Esophagus squamous epithelium (tissue), 5 donors: Measurements from ENCODE around the gene OR1L6. TPM values are rescaled to one million over a fixed set of nuclear protein-coding genes. Genes with fewer than 3 reads are reported as not detected.

Source experiments
- DNase-seq: peaks from one replicate; lab custom pipeline; 2025; lab: John Stamatoyannopoulos, UW
- H3K27ac ChIP-seq, 4 donors: fragments of 200-600 bp; sonication (generic); one replicate each; pipeline ENCODE4 v1.5.1; 2016 to 2019; ENCODE audit warnings: mild to moderate bottlenecking in 1 of 4
- H3K27me3 ChIP-seq, 4 donors: fragments of 200-600 bp; sonication (generic); 1 replicate in 3 of 4; 2 replicates in 1 of 4; pipeline versions ENCODE4 v1.5.1 to v1.6.0; 2017 to 2021; ENCODE audit warnings: antibody characterized with exemption in 1 of 4
- H3K36me3 ChIP-seq, 3 donors: fragments of 200-600 bp; sonication (generic); one replicate each; pipeline ENCODE4 v1.5.1; 2016 to 2019
- H3K4me1 ChIP-seq, 3 donors: fragments of 200-600 bp; sonication (generic); one replicate each; pipeline ENCODE4 v1.5.1; 2017 to 2019
- H3K4me3 ChIP-seq, 4 donors: fragments of 200-600 bp; sonication (generic); 1 replicate in 3 of 4; 2 replicates in 1 of 4; pipeline ENCODE4 v1.5.1; 2016 to 2019; ENCODE audit warnings: mild to moderate bottlenecking in 2 of 4, moderate library complexity in 1 of 4
- H3K9me3 ChIP-seq, 3 donors: fragments of 200-600 bp; sonication (generic); one replicate each; pipeline ENCODE4 v1.5.1; 2016 to 2019
- POLR2A ChIP-seq, 4 donors: fragments of 450-650 bp; IDR thresholded peaks; one replicate each; pipeline ENCODE4 v1.6.1; 2017; ENCODE audit warnings: antibody characterized with exemption in 4 of 4, mild to moderate bottlenecking in 4 of 4, moderate library complexity in 3 of 4
- WGBS, 2 donors: methylation state at CpG; one replicate each; pipeline ENCODE4 v1.1.5; 2018; 5-methylcytosine and 5-hydroxymethylcytosine counted together
- intact Hi-C: fragments of 100-400 bp; cut with DNase I; formaldehyde crosslinking; loops from one replicate; pipeline ENCODE4 v1.15.0; 2022
- total RNA-seq, 4 donors: library from RNA; depleted of rRNA; stranded (reverse); fragments of >200 nt; gene quantifications; one replicate each; pipeline ENCODE4 v1.1.0, GENCODE V29; 2016
- TF ChIP-seq, protein P1 (sequence below), 6 experiments: fragments of 450-650 bp in 4 of 6; fragments of 200-600 bp in 2 of 6; sonication (generic) in 2 of 6; IDR thresholded peaks; one replicate each; pipeline ENCODE4 v1.5.1; 2016 to 2019; ENCODE audit warnings: antibody characterized with exemption in 6 of 6, mild to moderate bottlenecking in 4 of 6, moderate library complexity in 4 of 6
- donor health status: DM: yes; HTN: yes; CAD: no.

OR1L6 gene
- total RNA-seq, 4 donors from 2014 or later = not detected

- H3K4me3 ChIP-seq = no peak overlapping the region
- no peak for DNase-seq
- H3K27ac ChIP-seq = no peak overlapping the region
- H3K9me3 ChIP-seq = peaks cover 0 to 7% (median 0%) of the 10 kb centered on the region in 3 donors
- WGBS, 2 donors = 30 to 33% methylated on average over 2 of the region's 2 CpGs
- H3K27me3 ChIP-seq = no peaks in the 10 kb centered on the region
- TF ChIP-seq, protein P1, sequence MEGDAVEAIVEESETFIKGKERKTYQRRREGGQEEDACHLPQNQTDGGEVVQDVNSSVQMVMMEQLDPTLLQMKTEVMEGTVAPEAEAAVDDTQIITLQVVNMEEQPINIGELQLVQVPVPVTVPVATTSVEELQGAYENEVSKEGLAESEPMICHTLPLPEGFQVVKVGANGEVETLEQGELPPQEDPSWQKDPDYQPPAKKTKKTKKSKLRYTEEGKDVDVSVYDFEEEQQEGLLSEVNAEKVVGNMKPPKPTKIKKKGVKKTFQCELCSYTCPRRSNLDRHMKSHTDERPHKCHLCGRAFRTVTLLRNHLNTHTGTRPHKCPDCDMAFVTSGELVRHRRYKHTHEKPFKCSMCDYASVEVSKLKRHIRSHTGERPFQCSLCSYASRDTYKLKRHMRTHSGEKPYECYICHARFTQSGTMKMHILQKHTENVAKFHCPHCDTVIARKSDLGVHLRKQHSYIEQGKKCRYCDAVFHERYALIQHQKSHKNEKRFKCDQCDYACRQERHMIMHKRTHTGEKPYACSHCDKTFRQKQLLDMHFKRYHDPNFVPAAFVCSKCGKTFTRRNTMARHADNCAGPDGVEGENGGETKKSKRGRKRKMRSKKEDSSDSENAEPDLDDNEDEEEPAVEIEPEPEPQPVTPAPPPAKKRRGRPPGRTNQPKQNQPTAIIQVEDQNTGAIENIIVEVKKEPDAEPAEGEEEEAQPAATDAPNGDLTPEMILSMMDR (IDR thresholded peaks at IDR 0.05) = no peak
- no peak for TF ChIP-seq POLR2A (IDR thresholded peaks at IDR 0.05)
- no peaks in the 10 kb centered on the region for H3K4me1 ChIP-seq
- intact Hi-C loops = no loop called here
- H3K36me3 ChIP-seq = no peaks in the 10 kb centered on the region
Observed at GRCh38 chr9:122754825-122755224, 12.7 kb downstream of the OR1L6 start.

DNA sequence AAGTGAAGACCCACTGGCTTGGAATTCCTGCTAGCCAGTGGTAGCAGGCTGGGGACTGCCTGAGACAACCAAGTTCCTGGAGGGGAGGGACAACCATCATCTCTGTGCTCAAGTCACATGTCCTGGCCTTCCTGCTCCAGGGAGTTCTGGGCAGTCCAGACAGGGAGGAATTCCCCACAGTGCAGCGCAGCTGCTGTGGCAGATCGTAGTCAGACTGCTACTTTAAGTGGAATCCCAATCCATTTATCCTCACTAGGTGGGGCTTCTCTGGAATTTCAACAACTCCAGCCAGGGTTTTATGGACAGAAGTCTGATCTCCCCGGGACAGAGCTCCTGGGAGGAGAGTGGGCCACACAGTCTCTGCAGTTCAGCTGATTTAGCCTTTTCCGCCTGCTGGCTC, 25.7 kb downstream of the OR1L6 start:
- Histone ChIP-seq H3K4me3 (no peak overlapping the region), H3K27ac (no peak overlapping the region), H3K4me1 (no peaks in the 10 kb centered on the region), H3K36me3 (no peaks in the 10 kb centered on the region), H3K27me3 (no peaks in the 10 kb centered on the region), H3K9me3 (peaks cover 0 to 21% (median 3%) of the 10 kb centered on the region in 3 donors)
- 80% methylated on average over 1 of the region's 4 CpGs; no CpG with 5 or more reads in 1 of the 2 donors for WGBS, 2 donors
- intact Hi-C loops = no loop called here
- DNase-seq = no peak
- TF ChIP-seq, protein P1 (IDR thresholded peaks at IDR 0.05) = no peak
- TF ChIP-seq POLR2A (IDR thresholded peaks at IDR 0.05) = no peak

- no peaks in the 10 kb centered on the region for H3K36me3 ChIP-seq
- intact Hi-C loops = no loop called here
- no peaks in the 10 kb centered on the region for H3K4me1 ChIP-seq
- H3K9me3 ChIP-seq = no peaks in the 10 kb centered on the region
- H3K27me3 ChIP-seq = no peaks in the 10 kb centered on the region
- DNase-seq = no peak
- WGBS, 2 donors = 72 to 76% methylated on average over 8 of the region's 8 CpGs
- no peak overlapping the region for H3K4me3 ChIP-seq
- H3K27ac ChIP-seq = no peak overlapping the region
- no peak for TF ChIP-seq POLR2A (IDR thresholded peaks at IDR 0.05)
- TF ChIP-seq, protein P1 (IDR thresholded peaks at IDR 0.05) = no peak
Observed at GRCh38 chr9:122777052-122777451, 34.9 kb downstream of the OR1L6 start.

DNA sequence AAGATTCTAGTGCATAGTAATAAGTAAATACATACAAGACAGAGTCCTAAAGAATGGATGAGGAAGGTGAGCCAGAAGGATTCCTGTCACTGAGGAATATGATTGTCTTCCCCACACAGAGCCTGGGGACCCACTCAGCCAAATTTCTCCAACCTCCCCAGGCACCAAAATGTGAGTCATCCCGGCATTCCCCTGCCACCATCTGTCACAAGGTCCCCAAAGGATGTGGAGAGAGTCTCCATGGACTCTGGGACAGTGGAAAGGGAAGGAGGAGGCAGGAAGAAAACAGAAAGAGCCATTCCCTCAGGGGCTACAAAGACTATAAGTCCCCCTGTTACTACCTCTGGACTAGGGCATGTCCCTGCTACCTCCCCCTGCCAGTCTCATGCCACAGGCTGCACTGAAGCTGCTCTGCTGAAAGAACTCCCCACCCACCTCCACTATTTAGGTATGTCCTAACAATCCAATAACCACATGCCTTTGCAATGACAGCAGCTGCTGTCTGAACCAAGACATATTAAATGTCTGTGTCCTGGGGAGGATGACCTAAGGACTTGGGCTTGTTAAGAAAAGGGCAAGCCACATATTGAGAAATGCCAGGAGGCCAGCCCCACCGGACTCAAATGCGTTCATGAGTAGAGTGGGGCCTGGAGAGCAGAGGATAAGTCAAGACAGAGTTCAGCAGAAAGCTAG, 36.0 kb downstream of the OR1L6 start:
- no peak overlapping the region for H3K27ac ChIP-seq
- H3K27me3 ChIP-seq = no peaks in the 10 kb centered on the region
- no peaks in the 10 kb centered on the region for H3K4me1 ChIP-seq
- no peaks in the 10 kb centered on the region for H3K36me3 ChIP-seq
- TF ChIP-seq POLR2A (IDR thresholded peaks at IDR 0.05) = no peak
- TF ChIP-seq, protein P1 (IDR thresholded peaks at IDR 0.05) = no peak
- intact Hi-C loops = no loop called here
- no peak for DNase-seq
- 38 to 78% methylated on average over 1 to 3 of the region's 3 CpGs for WGBS, 2 donors
- H3K9me3 ChIP-seq = no peaks in the 10 kb centered on the region
- no peak overlapping the region for H3K4me3 ChIP-seq

DNA sequence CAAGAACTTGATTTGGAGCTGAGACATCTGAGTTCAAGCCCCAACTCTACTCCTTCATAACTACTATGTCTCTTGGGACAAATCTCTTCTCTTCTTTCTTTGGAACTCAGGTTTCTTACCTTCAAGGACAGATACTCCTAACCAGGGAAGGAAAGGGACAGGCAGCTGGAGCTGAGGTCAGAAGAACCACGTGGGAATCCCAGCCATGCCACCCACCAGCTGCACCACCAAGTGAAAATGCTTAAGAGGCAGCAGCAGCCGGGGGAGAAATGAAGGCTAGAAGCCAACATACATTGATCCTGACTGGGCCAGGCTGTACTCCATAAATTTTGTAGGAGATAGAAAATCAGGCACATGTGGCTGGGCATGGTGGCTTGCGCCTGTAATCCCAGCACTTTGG, 37.1 kb downstream of the OR1L6 start:
- Histone ChIP-seq H3K4me1 (no peaks in the 10 kb centered on the region), H3K9me3 (no peaks in the 10 kb centered on the region), H3K27me3 (no peaks in the 10 kb centered on the region), H3K27ac (no peak overlapping the region), H3K4me3 (no peak overlapping the region), H3K36me3 (no peaks in the 10 kb centered on the region)
- intact Hi-C loops = no loop called here
- no peak for DNase-seq
- TF ChIP-seq POLR2A (IDR thresholded peaks at IDR 0.05) = no peak
- TF ChIP-seq, protein P1 (IDR thresholded peaks at IDR 0.05) = no peak
- WGBS, 2 donors = 76 to 82% methylated on average over 3 of the region's 3 CpGs
